SK-N-SH (cell line): ENCODE results near the gene AFF1. TPM values are rescaled to one million over a fixed set of nuclear protein-coding genes. Genes with fewer than 3 reads are reported as not detected.

Experiments used
- CTCF ChIA-PET: fragments of 300-600, 350-600 bp; formaldehyde crosslinking; extraction: SDS; loops from one replicate; lab custom pipeline; 2021; lab: Yijun Ruan, JAX
- POLR2A ChIA-PET: fragments of 350-600 bp; sonication (Branson Sonifier 250); formaldehyde crosslinking; extraction: SDS; loops from one replicate; lab custom pipeline; 2020; ENCODE audit warnings: antibody characterized with exemption, inconsistent platforms; lab: Yijun Ruan, JAX
- DNase-seq: peaks from one replicate; pipeline ENCODE4 v3.0.0; 2012
- H2AFZ ChIP-seq: fragments of 200-600 bp; sonication (generic); 2 replicates; pipeline ENCODE4 v1.8.1; 2016; ENCODE audit warnings: antibody characterized with exemption, mild to moderate bottlenecking, low read depth
- H3F3A ChIP-seq: fragments of 200-600 bp; sonication (generic); replicated peaks from 2 replicates; pipeline ENCODE3; 2016; ENCODE audit warnings: antibody characterized with exemption, mild to moderate bottlenecking; ENCODE audit not compliant: insufficient read depth
- H3K27ac ChIP-seq, 2 experiments: fragments of 200-500 bp in 1 of 2; fragments of 200-600 bp in 1 of 2; sonication (Bioruptor generic) in 1 of 2; sonication (generic), shearing (Covaris generic) in 1 of 2; 2 replicates each; pipeline versions ENCODE4 v1.5.1 to v1.6.1; 2014 to 2016; ENCODE audit warnings: low read depth in 2 of 2, inconsistent platforms in 1 of 2, low read length in 1 of 2, mild to moderate bottlenecking in 1 of 2, mixed read lengths in 1 of 2
- H3K27me3 ChIP-seq: fragments of 200-600 bp; sonication (generic), shearing (Covaris generic); 2 replicates; pipeline ENCODE4 v1.6.1; 2016; ENCODE audit warnings: mixed run types; ENCODE audit not compliant: insufficient read depth
- H3K36me3 ChIP-seq, 2 experiments: fragments of 200-500 bp in 1 of 2; fragments of 200-600 bp in 1 of 2; sonication (Bioruptor generic) in 1 of 2; sonication (generic) in 1 of 2; replicated peaks in 1 of 2; 2 replicates each; pipeline versions ENCODE3 to v1.5.1; 2014 to 2016; ENCODE audit warnings: low read length in 1 of 2, mild to moderate bottlenecking in 1 of 2; ENCODE audit not compliant: insufficient read depth in 2 of 2, control insufficient read depth in 1 of 2
- H3K4me1 ChIP-seq, 2 experiments: fragments of 200-500 bp in 1 of 2; fragments of 200-600 bp in 1 of 2; sonication (Bioruptor generic) in 1 of 2; sonication (generic), shearing (Covaris generic) in 1 of 2; 2 replicates each; pipeline versions ENCODE4 v1.5.1 to v1.6.1; 2014 to 2016; ENCODE audit warnings: low read depth in 1 of 2, low read length in 1 of 2, mixed run types in 1 of 2; ENCODE audit not compliant: insufficient read depth in 2 of 2, control insufficient read depth in 1 of 2
- H3K4me2 ChIP-seq: fragments of 200-600 bp; sonication (generic), shearing (Covaris generic); 2 replicates; pipeline ENCODE4 v1.6.1; 2017; ENCODE audit warnings: mixed run types
- H3K4me3 ChIP-seq, 2 experiments: fragments of 200-500 bp in 1 of 2; fragments of 200-600 bp in 1 of 2; sonication (Bioruptor generic) in 1 of 2; sonication (generic), shearing (Covaris generic) in 1 of 2; 2 replicates each; pipeline versions ENCODE4 v1.5.1 to v1.8.1; 2014 to 2016; ENCODE audit warnings: low read depth in 2 of 2, inconsistent platforms in 1 of 2, low read length in 1 of 2, mild to moderate bottlenecking in 1 of 2, mixed read lengths in 1 of 2, moderate library complexity in 1 of 2
- H3K79me2 ChIP-seq: fragments of 200-600 bp; sonication (generic); 2 replicates; pipeline ENCODE4 v1.8.1; 2017; ENCODE audit warnings: mild to moderate bottlenecking; ENCODE audit not compliant: insufficient read depth
- H3K9ac ChIP-seq: fragments of 200-600 bp; sonication (generic); 2 replicates; pipeline ENCODE4 v1.6.1; 2017; ENCODE audit warnings: mixed run types
- H3K9me2 ChIP-seq: fragments of 200-600 bp; sonication (generic); 2 replicates; pipeline ENCODE4 v1.6.1; 2017; ENCODE audit warnings: mixed run types
- H3K9me3 ChIP-seq: fragments of 200-600 bp; sonication (generic); 2 replicates; pipeline ENCODE4 v1.6.1; 2017; ENCODE audit warnings: mixed run types, mild to moderate bottlenecking, moderate library complexity
- H4K20me1 ChIP-seq: fragments of 200-600 bp; sonication (generic); 2 replicates; pipeline ENCODE4 v1.6.1; 2017; ENCODE audit warnings: mild to moderate bottlenecking, mixed run types; ENCODE audit not compliant: insufficient read depth
- ELF1 ChIP-seq: IDR thresholded peaks from 2 replicates; pipeline ENCODE4 v1.4.0; 2012
- EZH2phosphoT487 ChIP-seq: fragments of 200-600 bp; sonication (generic); IDR thresholded peaks from 2 replicates; pipeline ENCODE4 v1.6.1; 2017; ENCODE audit warnings: low read depth, mixed run types, mild to moderate bottlenecking, antibody characterized with exemption, moderate library complexity, borderline replicate concordance
- FOSL2 ChIP-seq: IDR thresholded peaks from 2 replicates; pipeline ENCODE4 v1.4.0; 2012; ENCODE audit warnings: low read depth, mild to moderate bottlenecking, moderate library complexity, borderline replicate concordance
- FOXM1 ChIP-seq: IDR thresholded peaks from 2 replicates; pipeline ENCODE4 v1.4.0; 2012; ENCODE audit warnings: low read depth, mild to moderate bottlenecking
- GATA2 ChIP-seq: sonication (generic); formaldehyde crosslinking; IDR thresholded peaks from 2 replicates; pipeline ENCODE4 v1.5.0; 2020; ENCODE audit warnings: mild to moderate bottlenecking, missing genetic modification reagents
- JUND ChIP-seq: IDR thresholded peaks from 2 replicates; pipeline ENCODE4 v1.4.0; 2012
- MEF2A ChIP-seq: IDR thresholded peaks from 2 replicates; pipeline ENCODE4 v1.4.0; 2012; ENCODE audit warnings: low read depth, borderline replicate concordance
- MXI1 ChIP-seq: IDR thresholded peaks from 2 replicates; pipeline ENCODE4 v1.6.1; 2012; ENCODE audit warnings: mild to moderate bottlenecking, low read depth, low read length, improper control_type of control experiment
- NRF1 ChIP-seq: IDR thresholded peaks from 2 replicates; pipeline ENCODE4 v1.6.1; 2012; ENCODE audit warnings: low read depth, mild to moderate bottlenecking, low read length
- RAD21 ChIP-seq: IDR thresholded peaks from 2 replicates; pipeline ENCODE4 v1.6.1; 2012; ENCODE audit warnings: mild to moderate bottlenecking, low read length
- RCOR1 ChIP-seq: fragments of 150-350 bp; IDR thresholded peaks from 2 replicates; pipeline ENCODE4 v1.6.1; 2017; ENCODE audit warnings: antibody characterized with exemption, low read length
- RFX5 ChIP-seq: IDR thresholded peaks from 2 replicates; pipeline ENCODE4 v1.6.1; 2012; ENCODE audit warnings: mild to moderate bottlenecking, improper control_type of control experiment, low read length
- SIN3A ChIP-seq: IDR thresholded peaks from 2 replicates; pipeline ENCODE4 v1.6.1; 2012; ENCODE audit warnings: low read depth, mild to moderate bottlenecking, low read length, moderate library complexity, borderline replicate concordance
- SMC3 ChIP-seq: IDR thresholded peaks from 2 replicates; pipeline ENCODE4 v1.6.1; 2012; ENCODE audit warnings: low read depth, low read length, improper control_type of control experiment
- TAF1 ChIP-seq: IDR thresholded peaks from 2 replicates; pipeline ENCODE4 v1.6.1; 2012; ENCODE audit warnings: low read depth, mild to moderate bottlenecking, low read length, moderate library complexity, borderline replicate concordance
- WGBS: methylation state at CpG from one replicate; pipeline ENCODE4 v1.1.6; 2017; ENCODE audit warnings: low lambda C conversion rate; 5-methylcytosine and 5-hydroxymethylcytosine counted together
- polyA plus RNA-seq, 3 experiments: library from polyadenylated mRNA; depleted of rRNA; stranded (reverse); fragments of >200 nt; gene quantifications; 2 replicates each; pipeline ENCODE4 v1.2.3, GENCODE V29; 2012
- TF ChIP-seq, protein P1 (sequence below): IDR thresholded peaks from 2 replicates; pipeline ENCODE4 v1.4.0; 2012; ENCODE audit warnings: low read depth
- TF ChIP-seq, protein P2 (sequence below): IDR thresholded peaks from 2 replicates; pipeline ENCODE4; 2012
- TF ChIP-seq, protein P3 (sequence below): fragments of 200-600 bp; sonication (generic); IDR thresholded peaks from 2 replicates; pipeline ENCODE4 v1.6.1; 2017; ENCODE audit warnings: antibody characterized with exemption, mild to moderate bottlenecking, moderate library complexity
- TF ChIP-seq, protein P4 (sequence below): IDR thresholded peaks from 2 replicates; pipeline ENCODE4 v1.4.0; 2012; ENCODE audit warnings: low read depth, borderline replicate concordance
- TF ChIP-seq, protein P5 (sequence below): fragments of 150-350 bp; IDR thresholded peaks from 2 replicates; pipeline ENCODE4 v1.6.1; 2016; ENCODE audit warnings: mild to moderate bottlenecking, low read depth, low read length

The AFF1 gene
- polyA plus RNA-seq, 1 of the 3 experiments (the other 2 are of a cell fraction), result 2.7 TPM

DNA sequence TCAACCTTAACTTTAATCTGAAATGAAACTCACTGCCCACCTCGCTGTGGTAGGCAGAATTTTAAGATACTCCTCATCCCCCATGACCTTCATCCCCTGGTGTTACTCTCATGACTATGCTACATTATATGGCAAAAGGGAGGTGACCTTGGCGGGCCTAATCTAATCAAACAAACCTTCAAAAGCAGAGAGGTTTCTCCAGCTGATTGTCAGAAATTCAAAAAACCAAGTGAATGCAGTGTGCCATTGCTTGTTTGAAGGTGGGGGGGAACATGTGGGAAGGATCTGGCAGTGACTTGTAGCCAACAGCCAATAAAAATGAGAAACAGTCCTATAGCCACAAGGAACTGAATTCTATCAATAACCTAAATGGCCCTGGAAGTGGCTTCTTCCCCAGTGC, 237.1 kb downstream of the AFF1 start:
- DNase-seq, result no peak
- H4K20me1 ChIP-seq, result no peaks in the 10 kb centered on the region
- H3K4me3 ChIP-seq, result no peak overlapping the region
- H3K9me2 ChIP-seq, result no peaks in the 10 kb centered on the region
- no peak overlapping the region for H2AFZ ChIP-seq
- 88% methylated on average over 2 of the region's 2 CpGs for WGBS
- no peaks in the 10 kb centered on the region; a peak in 1 of 4 replicates for H3K4me1 ChIP-seq
- no peak overlapping the region for H3K9ac ChIP-seq
- H3K9me3 ChIP-seq, result no peaks in the 10 kb centered on the region
- POLR2A ChIA-PET, result no interaction called here
- H3K4me2 ChIP-seq, result no peak overlapping the region
- H3F3A ChIP-seq, result no peaks in the 10 kb centered on the region
- no peak overlapping the region for H3K27ac ChIP-seq
- H3K79me2 ChIP-seq, result no peaks in the 10 kb centered on the region
- H3K27me3 ChIP-seq, result no peaks in the 10 kb centered on the region
- CTCF ChIA-PET, result interaction anchor here (2.7 kb wide), 1 partner anchor 22 kb away, joined by 9 read pairs; no protein-coding TSS in a partner anchor
- TF ChIP-seq SMC3 (no peak), FOSL2 (no peak), ELF1 (no peak), RCOR1 (no peak), JUND (no peak), MXI1 (no peak), FOXM1 (no peak), RAD21 (no peak), MEF2A (no peak), EZH2phosphoT487 (no peak), SIN3A (no peak)
- TF ChIP-seq, protein P1, sequence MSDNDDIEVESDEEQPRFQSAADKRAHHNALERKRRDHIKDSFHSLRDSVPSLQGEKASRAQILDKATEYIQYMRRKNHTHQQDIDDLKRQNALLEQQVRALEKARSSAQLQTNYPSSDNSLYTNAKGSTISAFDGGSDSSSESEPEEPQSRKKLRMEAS, result no peak
- TF ChIP-seq, protein P2, sequence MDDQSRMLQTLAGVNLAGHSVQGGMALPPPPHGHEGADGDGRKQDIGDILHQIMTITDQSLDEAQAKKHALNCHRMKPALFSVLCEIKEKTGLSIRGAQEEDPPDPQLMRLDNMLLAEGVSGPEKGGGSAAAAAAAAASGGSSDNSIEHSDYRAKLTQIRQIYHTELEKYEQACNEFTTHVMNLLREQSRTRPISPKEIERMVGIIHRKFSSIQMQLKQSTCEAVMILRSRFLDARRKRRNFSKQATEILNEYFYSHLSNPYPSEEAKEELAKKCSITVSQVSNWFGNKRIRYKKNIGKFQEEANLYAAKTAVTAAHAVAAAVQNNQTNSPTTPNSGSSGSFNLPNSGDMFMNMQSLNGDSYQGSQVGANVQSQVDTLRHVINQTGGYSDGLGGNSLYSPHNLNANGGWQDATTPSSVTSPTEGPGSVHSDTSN, result no peak
- TF ChIP-seq, protein P3, sequence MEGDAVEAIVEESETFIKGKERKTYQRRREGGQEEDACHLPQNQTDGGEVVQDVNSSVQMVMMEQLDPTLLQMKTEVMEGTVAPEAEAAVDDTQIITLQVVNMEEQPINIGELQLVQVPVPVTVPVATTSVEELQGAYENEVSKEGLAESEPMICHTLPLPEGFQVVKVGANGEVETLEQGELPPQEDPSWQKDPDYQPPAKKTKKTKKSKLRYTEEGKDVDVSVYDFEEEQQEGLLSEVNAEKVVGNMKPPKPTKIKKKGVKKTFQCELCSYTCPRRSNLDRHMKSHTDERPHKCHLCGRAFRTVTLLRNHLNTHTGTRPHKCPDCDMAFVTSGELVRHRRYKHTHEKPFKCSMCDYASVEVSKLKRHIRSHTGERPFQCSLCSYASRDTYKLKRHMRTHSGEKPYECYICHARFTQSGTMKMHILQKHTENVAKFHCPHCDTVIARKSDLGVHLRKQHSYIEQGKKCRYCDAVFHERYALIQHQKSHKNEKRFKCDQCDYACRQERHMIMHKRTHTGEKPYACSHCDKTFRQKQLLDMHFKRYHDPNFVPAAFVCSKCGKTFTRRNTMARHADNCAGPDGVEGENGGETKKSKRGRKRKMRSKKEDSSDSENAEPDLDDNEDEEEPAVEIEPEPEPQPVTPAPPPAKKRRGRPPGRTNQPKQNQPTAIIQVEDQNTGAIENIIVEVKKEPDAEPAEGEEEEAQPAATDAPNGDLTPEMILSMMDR, result no peak
- TF ChIP-seq, protein P4, sequence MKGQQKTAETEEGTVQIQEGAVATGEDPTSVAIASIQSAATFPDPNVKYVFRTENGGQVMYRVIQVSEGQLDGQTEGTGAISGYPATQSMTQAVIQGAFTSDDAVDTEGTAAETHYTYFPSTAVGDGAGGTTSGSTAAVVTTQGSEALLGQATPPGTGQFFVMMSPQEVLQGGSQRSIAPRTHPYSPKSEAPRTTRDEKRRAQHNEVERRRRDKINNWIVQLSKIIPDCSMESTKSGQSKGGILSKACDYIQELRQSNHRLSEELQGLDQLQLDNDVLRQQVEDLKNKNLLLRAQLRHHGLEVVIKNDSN, result no peak
- peaks cover 5 to 22% of the 10 kb centered on the region in 2 experiments for H3K36me3 ChIP-seq

DNA sequence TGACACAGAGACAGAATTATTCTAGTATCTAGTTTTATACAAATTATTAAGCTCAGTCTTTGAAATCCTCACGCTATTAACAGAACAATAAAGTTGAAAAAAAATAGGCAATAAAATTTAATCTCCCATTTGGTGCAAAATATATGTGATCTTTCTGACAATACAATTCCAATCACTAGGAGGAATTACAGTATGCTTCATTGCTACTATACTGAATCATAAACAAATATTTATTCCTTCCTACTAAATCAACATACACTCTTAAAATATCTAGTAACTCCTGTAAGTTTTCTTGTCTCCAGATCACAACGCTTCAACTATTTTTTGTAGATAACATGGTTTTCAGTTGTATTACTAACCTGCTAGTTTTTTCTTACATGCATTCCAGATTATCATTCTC, 239.9 kb downstream of the AFF1 start:
- TF ChIP-seq, protein P5, sequence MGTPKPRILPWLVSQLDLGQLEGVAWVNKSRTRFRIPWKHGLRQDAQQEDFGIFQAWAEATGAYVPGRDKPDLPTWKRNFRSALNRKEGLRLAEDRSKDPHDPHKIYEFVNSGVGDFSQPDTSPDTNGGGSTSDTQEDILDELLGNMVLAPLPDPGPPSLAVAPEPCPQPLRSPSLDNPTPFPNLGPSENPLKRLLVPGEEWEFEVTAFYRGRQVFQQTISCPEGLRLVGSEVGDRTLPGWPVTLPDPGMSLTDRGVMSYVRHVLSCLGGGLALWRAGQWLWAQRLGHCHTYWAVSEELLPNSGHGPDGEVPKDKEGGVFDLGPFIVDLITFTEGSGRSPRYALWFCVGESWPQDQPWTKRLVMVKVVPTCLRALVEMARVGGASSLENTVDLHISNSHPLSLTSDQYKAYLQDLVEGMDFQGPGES, result no peak
- TF ChIP-seq TAF1, result no peak
- no peak for TF ChIP-seq RFX5
- TF ChIP-seq MEF2A, result no peak
- no peak for TF ChIP-seq MXI1
- TF ChIP-seq, protein P2, result no peak
- TF ChIP-seq NRF1, result no peak
- TF ChIP-seq RAD21, result no peak
- TF ChIP-seq GATA2 (CRISPR knock-in tag), result no peak
- TF ChIP-seq, all 33 proteins: peak for 0
- Histone ChIP-seq H3K9me2 (no peaks in the 10 kb centered on the region), H3K79me2 (no peaks in the 10 kb centered on the region), H3F3A (no peaks in the 10 kb centered on the region), H3K4me3 (no peak overlapping the region), H3K9ac (no peak overlapping the region), H4K20me1 (no peaks in the 10 kb centered on the region), H3K27ac (no peak overlapping the region), H3K27me3 (no peaks in the 10 kb centered on the region), H3K4me1 (no peaks in the 10 kb centered on the region; a peak in 1 of 4 replicates), H2AFZ (no peak overlapping the region), H3K9me3 (no peaks in the 10 kb centered on the region), H3K4me2 (no peak overlapping the region), H3K36me3 (peaks cover 2 to 14% of the 10 kb centered on the region in 2 experiments)
- ChIA-PET CTCF (interaction anchor here (1.2 kb wide), 1 partner anchor 24 kb away, joined by 3 read pairs; no protein-coding TSS in a partner anchor), POLR2A (no interaction called here)
- WGBS, result 92% methylated on average over 2 of the region's 2 CpGs
- no peak for DNase-seq
